ENCODE data around the gene AMDHD2.
"Not testable (repeated sequence)": the region's sequence is repeated elsewhere in the genome, so short reads cannot be mapped to it uniquely, and the experiment has no call there.

The AMDHD2 gene

GRCh38 chr16:2520097-2520783 is at the start of gene AMDHD2:
TSS of gene AMDHD2 (plus strand) at chr16:2520371. CDS start at chr16:2520459, 88 bp downstream.
- peak; percentile 73 to 79 for ATAC-seq

- no peak for ATAC-seq
Measured at GRCh38 chr16:2470603-2471015, 49.6 kb upstream of the AMDHD2 start.

GRCh38 chr16:2471016-2471652 is 49.0 kb upstream of the AMDHD2 start, which contains the start of gene NTN3:
TSS of gene NTN3 (plus strand) at chr16:2471297. CDS start at chr16:2471702, 405 bp downstream.
- ATAC-seq: no peak

- no peak for ATAC-seq
Measured at GRCh38 chr16:2471653-2472487, 48.3 kb upstream of the AMDHD2 start.

- no peak for ATAC-seq
Measured at GRCh38 chr16:2472488-2472864, 47.7 kb upstream of the AMDHD2 start.

GRCh38 chr16:2472885-2473445 is 47.2 kb upstream of the AMDHD2 start:
- no peak for ATAC-seq

- peak; percentile 1 to 2 for ATAC-seq
Measured at GRCh38 chr16:2473446-2473926, 46.7 kb upstream of the AMDHD2 start.

GRCh38 chr16:2473999-2474876 is 45.9 kb upstream of the AMDHD2 start:
- peak; percentile 59 to 70 for ATAC-seq

- peak; percentile 65 to 69 for ATAC-seq
Measured at GRCh38 chr16:2474877-2475412, 45.2 kb upstream of the AMDHD2 start, which contains the start of gene TBC1D24. TSS of gene TBC1D24 (plus strand) at chr16:2475127. CDS start at chr16:2496149, 21,022 bp downstream.

GRCh38 chr16:2475413-2476344 is 44.5 kb upstream of the AMDHD2 start:
- peak; percentile 14 to 39 for ATAC-seq

- no peak for ATAC-seq
Measured at GRCh38 chr16:2476345-2476720, 43.8 kb upstream of the AMDHD2 start.

GRCh38 chr16:2476741-2477140 is 43.4 kb upstream of the AMDHD2 start:
- ATAC-seq: no peak

GRCh38 chr16:2477327-2477726 is 42.8 kb upstream of the AMDHD2 start:
- ATAC-seq: no peak

GRCh38 chr16:2478279-2478678 is 41.9 kb upstream of the AMDHD2 start:
- ATAC-seq: no peak

GRCh38 chr16:2479996-2480395 is 40.2 kb upstream of the AMDHD2 start:
- not testable (repeated sequence) for ATAC-seq

GRCh38 chr16:2480948-2481347 is 39.2 kb upstream of the AMDHD2 start:
- no peak for ATAC-seq

- no peak for ATAC-seq
Measured at GRCh38 chr16:2481676-2482075, 38.5 kb upstream of the AMDHD2 start.

- ATAC-seq: no peak
Measured at GRCh38 chr16:2482249-2482648, 37.9 kb upstream of the AMDHD2 start.

- ATAC-seq: no peak
Measured at GRCh38 chr16:2482708-2483534, 37.2 kb upstream of the AMDHD2 start.

Data from activated CD4-positive, CD25-positive, alpha-beta regulatory T cell treated with anti-CD3 and anti-CD28 coated beads, Interleukin-2, amount 50 U/mL, for 24 hours (primary cell).